Tibial artery (tissue), 4 donors: ENCODE results near the gene KIF5C.

Experiments used
- DNase-seq, 2 donors: peaks; one replicate each; pipeline ENCODE4 v3.0.0-alpha.2; 2019
- H3K27ac ChIP-seq, 2 donors: fragments of 200-600 bp; sonication (generic) in 1 of 2; 1 replicate in 1 of 2; 2 replicates in 1 of 2; pipeline ENCODE4 v1.5.1; 2018 to 2019; ENCODE audit warnings: mild to moderate bottlenecking in 1 of 2
- H3K27me3 ChIP-seq, 2 donors: fragments of 200-600 bp; sonication (generic) in 1 of 2; one replicate each; pipeline versions ENCODE4 v1.5.1 to v1.6.0; 2016 to 2019
- H3K36me3 ChIP-seq, 3 donors: fragments of 200-600 bp; sonication (generic) in 2 of 3; one replicate each; pipeline ENCODE4 v1.5.1; 2016 to 2019; ENCODE audit warnings: mild to moderate bottlenecking in 2 of 3
- H3K4me1 ChIP-seq, 4 donors: fragments of 200-600 bp; sonication (generic) in 2 of 4; 1 replicate in 3 of 4; 2 replicates in 1 of 4; pipeline ENCODE4 v1.5.1; 2016 to 2019
- H3K4me3 ChIP-seq, 2 donors: fragments of 200-600 bp; sonication (generic) in 1 of 2; 1 replicate in 1 of 2; 2 replicates in 1 of 2; pipeline ENCODE4 v1.5.1; 2018 to 2019; ENCODE audit warnings: mild to moderate bottlenecking in 2 of 2
- H3K9me3 ChIP-seq, 3 donors: fragments of 200-600 bp; sonication (generic) in 1 of 3; one replicate each; pipeline ENCODE4 v1.5.1; 2016 to 2019
- intact Hi-C: fragments of 100-400 bp; cut with DNase I; formaldehyde crosslinking; loops from one replicate; pipeline ENCODE4 v1.15.0; 2023; ENCODE audit warnings: low total_unique reads
- TF ChIP-seq, protein P1 (sequence below), 2 experiments: fragments of 200-600 bp in 1 of 2; fragments of 450-650 bp in 1 of 2; IDR thresholded peaks; one replicate each; pipeline ENCODE4 v1.5.1; 2017 to 2019; ENCODE audit warnings: antibody characterized with exemption in 2 of 2, mild to moderate bottlenecking in 1 of 2, moderate library complexity in 1 of 2

KIF5C gene

DNA sequence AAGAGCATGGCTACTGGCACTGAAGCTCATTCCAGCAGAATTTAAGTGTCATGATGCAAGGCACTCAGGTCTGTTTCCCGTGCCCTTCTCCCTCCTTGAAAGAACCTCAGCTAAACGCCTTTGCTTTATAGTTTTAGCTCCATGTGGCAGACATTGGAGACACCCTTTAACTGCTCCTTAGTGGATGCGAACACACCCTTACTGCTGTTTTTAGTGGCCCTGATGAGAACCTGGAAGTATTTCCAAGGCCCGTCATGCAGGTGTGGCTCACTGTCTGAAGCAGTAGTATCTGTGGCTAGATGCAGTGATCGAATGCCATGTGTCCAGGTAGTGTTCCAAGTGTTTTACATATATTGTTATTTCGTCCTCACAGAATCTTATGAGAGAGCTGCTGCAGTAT, 28.3 kb downstream of the KIF5C start:
- intact Hi-C loops = loop anchor here (5.0 kb wide), 1 partner anchor 921 kb away; no protein-coding TSS in a partner anchor
- H3K4me1 ChIP-seq = no peaks in the 10 kb centered on the region
- TF ChIP-seq, protein P1, sequence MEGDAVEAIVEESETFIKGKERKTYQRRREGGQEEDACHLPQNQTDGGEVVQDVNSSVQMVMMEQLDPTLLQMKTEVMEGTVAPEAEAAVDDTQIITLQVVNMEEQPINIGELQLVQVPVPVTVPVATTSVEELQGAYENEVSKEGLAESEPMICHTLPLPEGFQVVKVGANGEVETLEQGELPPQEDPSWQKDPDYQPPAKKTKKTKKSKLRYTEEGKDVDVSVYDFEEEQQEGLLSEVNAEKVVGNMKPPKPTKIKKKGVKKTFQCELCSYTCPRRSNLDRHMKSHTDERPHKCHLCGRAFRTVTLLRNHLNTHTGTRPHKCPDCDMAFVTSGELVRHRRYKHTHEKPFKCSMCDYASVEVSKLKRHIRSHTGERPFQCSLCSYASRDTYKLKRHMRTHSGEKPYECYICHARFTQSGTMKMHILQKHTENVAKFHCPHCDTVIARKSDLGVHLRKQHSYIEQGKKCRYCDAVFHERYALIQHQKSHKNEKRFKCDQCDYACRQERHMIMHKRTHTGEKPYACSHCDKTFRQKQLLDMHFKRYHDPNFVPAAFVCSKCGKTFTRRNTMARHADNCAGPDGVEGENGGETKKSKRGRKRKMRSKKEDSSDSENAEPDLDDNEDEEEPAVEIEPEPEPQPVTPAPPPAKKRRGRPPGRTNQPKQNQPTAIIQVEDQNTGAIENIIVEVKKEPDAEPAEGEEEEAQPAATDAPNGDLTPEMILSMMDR (IDR thresholded peaks at IDR 0.05) = no peak
- no peaks in the 10 kb centered on the region for H3K27me3 ChIP-seq
- H3K36me3 ChIP-seq = no peaks in the 10 kb centered on the region
- DNase-seq = no peak
- peaks cover 0 to 8% (median 0%) of the 10 kb centered on the region in 3 donors for H3K9me3 ChIP-seq
- no peak overlapping the region for H3K4me3 ChIP-seq
- no peak overlapping the region for H3K27ac ChIP-seq

DNA sequence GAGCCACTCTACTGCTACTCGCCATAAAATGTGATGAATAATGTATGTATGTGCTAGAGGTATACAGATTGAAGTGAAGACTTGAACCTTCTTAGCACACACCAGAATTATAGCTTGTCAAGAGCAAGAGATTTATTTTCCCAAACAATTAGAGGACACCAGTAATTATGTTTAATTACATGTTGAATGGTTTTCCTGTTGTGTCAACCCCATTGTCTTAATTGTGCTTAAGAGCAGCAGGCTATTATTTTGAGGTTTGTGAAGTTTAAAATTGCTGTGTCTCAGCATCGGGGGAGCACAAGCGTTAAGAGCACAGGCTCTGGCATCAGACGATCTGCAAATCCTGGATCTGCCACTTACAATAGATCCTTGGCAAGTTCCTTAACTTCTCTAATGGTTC, 29.0 kb downstream of the KIF5C start:
- intact Hi-C loops = loop anchor here (5.0 kb wide), 1 partner anchor 922 kb away; no protein-coding TSS in a partner anchor
- no peak overlapping the region for H3K27ac ChIP-seq

DNA sequence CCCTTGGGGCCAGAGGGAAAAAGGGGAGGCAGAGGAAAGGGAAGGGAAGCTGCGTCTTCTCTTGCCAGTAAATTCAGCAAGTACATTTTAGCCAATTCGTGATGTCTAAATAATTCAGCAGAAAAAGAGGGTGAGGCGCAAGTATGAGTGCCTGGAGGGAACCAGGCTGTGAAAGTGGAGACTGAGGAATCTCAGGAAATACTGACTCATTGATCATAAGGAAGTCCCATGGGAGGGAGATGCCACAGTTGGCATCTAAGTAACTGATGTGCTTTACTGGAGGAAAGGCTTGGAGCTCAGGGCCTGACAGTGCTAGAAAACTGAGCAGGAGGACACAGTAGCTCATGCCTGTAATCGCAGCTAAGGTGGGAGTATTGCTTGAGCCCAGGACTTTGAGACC, 31.1 kb downstream of the KIF5C start:
- no peak for DNase-seq
- H3K27ac ChIP-seq = no peak overlapping the region
- H3K36me3 ChIP-seq = no peaks in the 10 kb centered on the region
- intact Hi-C loops = no loop called here
- H3K4me3 ChIP-seq = no peak overlapping the region
- H3K27me3 ChIP-seq = no peaks in the 10 kb centered on the region
- H3K9me3 ChIP-seq = peaks cover 0 to 8% (median 0%) of the 10 kb centered on the region in 3 donors
- H3K4me1 ChIP-seq = no peaks in the 10 kb centered on the region
- TF ChIP-seq, protein P1 (IDR thresholded peaks at IDR 0.05) = no peak

More for the DNA sequence above, 29.0 kb downstream of the KIF5C start:
- DNase-seq = no peak
- Histone ChIP-seq H3K4me1 (no peaks in the 10 kb centered on the region), H3K36me3 (no peaks in the 10 kb centered on the region), H3K4me3 (no peak overlapping the region), H3K9me3 (peaks cover 0 to 8% (median 0%) of the 10 kb centered on the region in 3 donors), H3K27me3 (no peaks in the 10 kb centered on the region)
- TF ChIP-seq, protein P1 (IDR thresholded peaks at IDR 0.05) = no peak

DNA sequence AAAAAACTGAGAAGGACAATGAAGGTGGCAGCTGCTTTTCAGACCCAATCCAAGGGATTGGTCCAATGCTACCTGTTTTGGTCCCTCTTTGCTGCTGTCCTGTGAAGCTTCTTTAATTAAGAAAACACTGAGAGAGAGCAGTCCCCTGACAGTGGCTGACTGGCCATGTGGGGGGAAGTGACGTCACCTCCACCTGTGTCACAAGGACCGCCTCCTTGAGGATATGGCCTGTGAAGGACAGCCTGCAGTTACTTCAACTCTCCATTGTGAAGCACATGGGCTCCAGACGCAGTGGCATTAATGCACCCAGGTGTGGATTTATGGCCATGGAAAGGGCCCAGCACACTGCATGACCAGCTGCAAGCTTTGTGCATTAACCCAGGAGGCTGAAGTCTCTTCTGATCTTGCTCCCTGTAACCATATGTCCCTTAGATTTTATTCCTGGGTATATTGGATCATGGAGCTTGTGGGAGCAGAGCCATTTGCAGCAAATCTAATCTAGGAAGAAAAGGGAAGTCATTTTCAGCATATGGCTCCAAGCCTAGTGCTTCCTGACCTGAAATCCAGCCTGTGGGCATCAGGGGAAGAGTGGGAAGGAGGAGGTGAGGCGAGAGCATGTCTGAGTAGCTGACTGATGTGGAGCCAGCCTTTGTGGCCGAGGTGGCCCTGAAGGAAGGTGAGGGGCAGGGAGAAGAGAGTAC, 32.2 kb downstream of the KIF5C start:
- intact Hi-C loops = no loop called here

DNA sequence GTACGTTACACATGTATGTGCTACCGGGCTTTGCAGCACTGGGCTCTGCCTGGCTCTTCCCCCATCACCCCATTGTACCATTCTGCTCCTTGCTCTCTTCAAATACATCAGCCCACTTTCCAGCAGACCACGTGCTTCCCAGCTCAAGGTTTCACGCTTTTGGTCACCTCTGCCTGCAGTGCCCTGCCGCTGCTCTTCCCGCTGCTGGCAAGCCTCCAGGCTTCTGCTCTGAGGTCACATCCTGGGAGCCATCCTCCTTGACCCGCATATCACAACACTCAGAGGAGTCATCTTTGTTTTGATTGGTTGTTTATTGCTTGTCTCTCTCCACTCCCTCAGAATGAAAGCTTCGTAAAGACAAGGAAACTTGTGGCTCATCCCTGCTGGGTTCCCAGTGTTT, 34.1 kb downstream of the KIF5C start:
- H3K27me3 ChIP-seq = no peaks in the 10 kb centered on the region
- TF ChIP-seq, protein P1 (IDR thresholded peaks at IDR 0.05) = no peak
- DNase-seq = no peak
- peaks cover 0 to 8% (median 0%) of the 10 kb centered on the region in 3 donors for H3K9me3 ChIP-seq
- intact Hi-C loops = no loop called here
- no peak overlapping the region for H3K4me3 ChIP-seq
- H3K36me3 ChIP-seq = no peaks in the 10 kb centered on the region
- H3K27ac ChIP-seq = no peak overlapping the region
- H3K4me1 ChIP-seq = no peaks in the 10 kb centered on the region

More for the DNA sequence above, 32.2 kb downstream of the KIF5C start:
- Histone ChIP-seq H3K27me3 (no peaks in the 10 kb centered on the region), H3K4me3 (no peak overlapping the region), H3K27ac (no peak overlapping the region), H3K9me3 (peaks cover 0 to 8% (median 0%) of the 10 kb centered on the region in 3 donors), H3K36me3 (no peaks in the 10 kb centered on the region), H3K4me1 (no peaks in the 10 kb centered on the region)
- no peak for DNase-seq
- TF ChIP-seq, protein P1 (IDR thresholded peaks at IDR 0.05) = no peak
